CD14-positive monocyte (primary cell): Measurements from ENCODE around the gene MRGPRE. TPM values are rescaled to one million over a fixed set of nuclear protein-coding genes. Genes with fewer than 3 reads are reported as not detected.
A peak's percentile ranks its signal among the peaks of the same experiment; 100 is the strongest.
"Not testable (repeated sequence)": the region's sequence is repeated elsewhere in the genome, so short reads cannot be mapped to it uniquely, and the experiment has no call there.

Experiments used
- DNase-seq, 3 donors: peaks; one replicate each; pipeline ENCODE4 v3.0.0-alpha.2; 2011 to 2022
- H2AFZ ChIP-seq: 2 replicates; pipeline ENCODE4 v1.6.0; 2012; ENCODE audit warnings: mild to moderate bottlenecking, low read depth, low read length, inconsistent platforms; ENCODE audit not compliant: insufficient read depth, poor library complexity, severe bottlenecking
- H3K27ac ChIP-seq, 2 donors: 1 replicate in 1 of 2; 2 replicates in 1 of 2; pipeline ENCODE4 v1.5.1; 2012 to 2013; ENCODE audit warnings: low read length in 2 of 2, control low read depth in 1 of 2, inconsistent platforms in 1 of 2, low read depth in 1 of 2, mild to moderate bottlenecking in 1 of 2
- H3K27me3 ChIP-seq, 2 donors: one replicate each; pipeline versions ENCODE4 v1.6.0 to v1.6.1; 2011 to 2013; ENCODE audit warnings: low read length in 2 of 2; ENCODE audit not compliant: control insufficient read depth in 2 of 2, insufficient read depth in 2 of 2
- H3K36me3 ChIP-seq, 2 donors: replicated peaks in 1 of 2; 1 replicate in 1 of 2; 2 replicates in 1 of 2; pipeline versions ENCODE4 v1.5.1 to v1.6.1; 2012 to 2013; ENCODE audit warnings: low read length in 2 of 2, control low read depth in 1 of 2, inconsistent platforms in 1 of 2, mild to moderate bottlenecking in 1 of 2; ENCODE audit not compliant: insufficient read depth in 2 of 2, control insufficient read depth in 1 of 2
- H3K4me1 ChIP-seq, 2 donors: 1 replicate in 1 of 2; 2 replicates in 1 of 2; pipeline versions ENCODE4 v1.5.1 to v1.6.1; 2012 to 2013; ENCODE audit warnings: low read length in 2 of 2, control low read depth in 1 of 2, inconsistent platforms in 1 of 2, mild to moderate bottlenecking in 1 of 2, moderate library complexity in 1 of 2; ENCODE audit not compliant: insufficient read depth in 2 of 2, control insufficient read depth in 1 of 2
- H3K4me2 ChIP-seq: replicated peaks from 2 replicates; pipeline ENCODE3; 2012; ENCODE audit warnings: low read length, moderate library complexity, mild to moderate bottlenecking; ENCODE audit not compliant: poor library complexity, severe bottlenecking; ENCODE audit errors: extremely low read depth
- H3K4me3 ChIP-seq, 3 experiments: fragments of 200-600 bp in 1 of 3; sonication (generic) in 1 of 3; replicated peaks in 1 of 3; 1 replicate in 2 of 3; 2 replicates in 1 of 3; pipeline ENCODE4 v1.5.1; 2011 to 2013; ENCODE audit warnings: low read length in 3 of 3, mild to moderate bottlenecking in 3 of 3, control low read depth in 2 of 3, low read depth in 2 of 3, inconsistent platforms in 1 of 3, moderate library complexity in 1 of 3
- H3K79me2 ChIP-seq: 2 replicates; pipeline ENCODE4 v1.6.0; 2012; ENCODE audit warnings: mild to moderate bottlenecking, control low read depth, inconsistent platforms, low read length, moderate library complexity; ENCODE audit not compliant: insufficient read depth
- H3K9ac ChIP-seq: 2 replicates; pipeline ENCODE4 v1.6.0; 2017; ENCODE audit warnings: low read length, mild to moderate bottlenecking; ENCODE audit not compliant: insufficient read depth, poor library complexity, severe bottlenecking
- H3K9me3 ChIP-seq, 2 donors: replicated peaks in 1 of 2; 1 replicate in 1 of 2; 2 replicates in 1 of 2; pipeline versions ENCODE4 v1.5.1 to v1.6.1; 2012 to 2013; ENCODE audit warnings: low read length in 2 of 2, control low read depth in 1 of 2; ENCODE audit not compliant: control insufficient read depth in 1 of 2, insufficient read depth in 1 of 2
- H4K20me1 ChIP-seq: 2 replicates; pipeline ENCODE4 v1.6.0; 2012; ENCODE audit warnings: mild to moderate bottlenecking, low read length, control low read depth, moderate library complexity; ENCODE audit not compliant: insufficient read depth
- H3K27ac Mint-ChIP-seq, 7 donors: one replicate each; pipeline ENCODE4 v1.8.0; 2020; ENCODE audit warnings: mild to moderate bottlenecking in 7 of 7, mixed read lengths in 7 of 7, moderate library complexity in 6 of 7, inconsistent platforms in 2 of 7
- H3K27me3 Mint-ChIP-seq, 3 donors: one replicate each; pipeline ENCODE4 v1.8.0; 2021 to 2022; ENCODE audit warnings: low read depth in 3 of 3, mild to moderate bottlenecking in 3 of 3, mixed read lengths in 3 of 3, moderate library complexity in 3 of 3, inconsistent platforms in 1 of 3
- H3K36me3 Mint-ChIP-seq, 2 donors: one replicate each; pipeline ENCODE4 v1.8.0; 2020; ENCODE audit warnings: mixed read lengths in 2 of 2, inconsistent platforms in 1 of 2, mild to moderate bottlenecking in 1 of 2
- H3K4me1 Mint-ChIP-seq: one replicate; pipeline ENCODE4 v1.8.0; 2020; ENCODE audit warnings: mild to moderate bottlenecking, mixed read lengths
- H3K4me3 Mint-ChIP-seq, 2 donors: one replicate each; pipeline ENCODE4 v1.8.0; 2020; ENCODE audit warnings: mild to moderate bottlenecking in 2 of 2, mixed read lengths in 2 of 2, moderate library complexity in 1 of 2
- H3K9me3 Mint-ChIP-seq, 7 donors: one replicate each; pipeline ENCODE4 v1.8.0; 2020 to 2022; ENCODE audit warnings: mixed read lengths in 7 of 7, mild to moderate bottlenecking in 6 of 7, moderate library complexity in 6 of 7, inconsistent platforms in 2 of 7
- WGBS: methylation state at CpG from one replicate; pipeline ENCODE4 v1.1.5; 2013; ENCODE audit warnings: missing lambda C conversion rate; ENCODE audit not compliant: insufficient coverage; 5-methylcytosine and 5-hydroxymethylcytosine counted together
- intact Hi-C, 2 donors: fragments of 100-400 bp; cut with micrococcal nuclease; formaldehyde crosslinking; loops; one replicate each; pipeline versions ENCODE4 v1.15.0 to v1.15.1; 2023
- polyA plus RNA-seq, 3 donors: library from polyadenylated mRNA; depleted of rRNA in 1 of 3; unstranded in 2 of 3; stranded (reverse) in 1 of 3; fragments of 300-500 nt in 2 of 3; fragments of >200 nt in 1 of 3; fragmentation: Illumina TruSeq in 2 of 3; gene quantifications; 1 replicate in 2 of 3; 2 replicates in 1 of 3; pipeline ENCODE4 v1.2.3, GENCODE V29; 2012 to 2021

The MRGPRE gene
- polyA plus RNA-seq, 3 donors = not detected

- H3K4me1 ChIP-seq, H2AFZ ChIP-seq, H3K27me3 ChIP-seq, H3K4me3 Mint-ChIP-seq, H3K79me2 ChIP-seq, H3K36me3 Mint-ChIP-seq, intact Hi-C loops, H3K9me3 ChIP-seq, H4K20me1 ChIP-seq, H3K4me2 ChIP-seq, H3K4me3 ChIP-seq, DNase-seq, H3K27ac Mint-ChIP-seq, H3K27me3 Mint-ChIP-seq, H3K4me1 Mint-ChIP-seq, H3K9me3 Mint-ChIP-seq, H3K27ac ChIP-seq, H3K36me3 ChIP-seq, H3K9ac ChIP-seq: not testable (repeated sequence)
- WGBS = no CpG with 5 or more reads among the region's 8 CpGs
Observed at GRCh38 chr11:3273629-3274028, 41.4 kb upstream of the MRGPRE start.

- no CpG with 5 or more reads among the region's 7 CpGs for WGBS
- H3K36me3 Mint-ChIP-seq, H3K9ac ChIP-seq, intact Hi-C loops, H3K9me3 ChIP-seq, H3K27me3 Mint-ChIP-seq, H3K27me3 ChIP-seq, DNase-seq, H3K79me2 ChIP-seq, H3K27ac ChIP-seq, H3K36me3 ChIP-seq, H2AFZ ChIP-seq, H4K20me1 ChIP-seq, H3K9me3 Mint-ChIP-seq, H3K27ac Mint-ChIP-seq, H3K4me2 ChIP-seq, H3K4me1 ChIP-seq, H3K4me3 ChIP-seq, H3K4me1 Mint-ChIP-seq, H3K4me3 Mint-ChIP-seq: not testable (repeated sequence)
Observed at GRCh38 chr11:3262548-3262947, 30.3 kb upstream of the MRGPRE start.

GRCh38 chr11:3261831-3262230 is 29.6 kb upstream of the MRGPRE start:
- DNase-seq, H3K36me3 ChIP-seq, H3K4me1 ChIP-seq, H3K27me3 Mint-ChIP-seq, intact Hi-C loops, H3K4me2 ChIP-seq, H3K27ac Mint-ChIP-seq, H3K4me3 Mint-ChIP-seq, H3K9me3 Mint-ChIP-seq, H3K4me1 Mint-ChIP-seq, H3K9me3 ChIP-seq, H3K79me2 ChIP-seq, H3K9ac ChIP-seq, H2AFZ ChIP-seq, H3K27ac ChIP-seq, H3K4me3 ChIP-seq, H3K36me3 Mint-ChIP-seq, H4K20me1 ChIP-seq, H3K27me3 ChIP-seq: not testable (repeated sequence)
- no CpG with 5 or more reads among the region's 8 CpGs for WGBS

GRCh38 chr11:3257509-3257908 is 25.3 kb upstream of the MRGPRE start:
- H3K27ac ChIP-seq, H3K4me3 Mint-ChIP-seq, intact Hi-C loops, H3K27me3 ChIP-seq, H3K79me2 ChIP-seq, H3K27me3 Mint-ChIP-seq, H3K4me1 Mint-ChIP-seq, H3K4me2 ChIP-seq, H3K36me3 ChIP-seq, H3K9ac ChIP-seq, H3K4me3 ChIP-seq, DNase-seq, H2AFZ ChIP-seq, H3K9me3 ChIP-seq, H4K20me1 ChIP-seq, H3K9me3 Mint-ChIP-seq, H3K36me3 Mint-ChIP-seq, H3K4me1 ChIP-seq: not testable (repeated sequence)
- 100% methylated on average over 1 of the region's 1 CpG for WGBS
- H3K27ac Mint-ChIP-seq = peak overlapping the region in 1 of 7 donors; percentile 54
